ACHN (cell line): ENCODE results near the gene EDNRB.
"Not testable (repeated sequence)": the region's sequence is repeated elsewhere in the genome, so short reads cannot be mapped to it uniquely, and the experiment has no call there.

Experiments used
- DNase-seq: peaks from one replicate; pipeline ENCODE4 v3.0.0-alpha.2; 2015
- in situ Hi-C: cut with HindIII; loops from 2 replicates; pipeline ENCODE4 v1.10.0; 2017; ENCODE audit warnings: low sequenced_read_pairs, low pct_ligation_motif_present, low pct_unique_long_range_greater_than_20kb

EDNRB gene

GRCh38 chr13:77918391-77919245, at the start of gene EDNRB:
Gene EDNRB (minus strand): TSS chr13:77918831. CDS start chr13:77918573, 258 bp downstream.
- in situ Hi-C loops, result no loop called here
- DNase-seq, result peak; percentile 12

GRCh38 chr13:77966671-77967070, 48.0 kb upstream of the EDNRB start:
- in situ Hi-C loops, result no loop called here
- DNase-seq, result no peak

GRCh38 chr13:77952737-77953136, 34.1 kb upstream of the EDNRB start:
- in situ Hi-C loops, result no loop called here
- DNase-seq, result no peak

- in situ Hi-C loops, result no loop called here
- no peak for DNase-seq
Observed at GRCh38 chr13:77952276-77952675, 33.6 kb upstream of the EDNRB start.

- in situ Hi-C loops, result no loop called here
- DNase-seq, result no peak
Observed at GRCh38 chr13:77946522-77946921, 27.9 kb upstream of the EDNRB start.

- DNase-seq, in situ Hi-C loops: not testable (repeated sequence)
Observed at GRCh38 chr13:77935063-77935462, 16.4 kb upstream of the EDNRB start.

DNA sequence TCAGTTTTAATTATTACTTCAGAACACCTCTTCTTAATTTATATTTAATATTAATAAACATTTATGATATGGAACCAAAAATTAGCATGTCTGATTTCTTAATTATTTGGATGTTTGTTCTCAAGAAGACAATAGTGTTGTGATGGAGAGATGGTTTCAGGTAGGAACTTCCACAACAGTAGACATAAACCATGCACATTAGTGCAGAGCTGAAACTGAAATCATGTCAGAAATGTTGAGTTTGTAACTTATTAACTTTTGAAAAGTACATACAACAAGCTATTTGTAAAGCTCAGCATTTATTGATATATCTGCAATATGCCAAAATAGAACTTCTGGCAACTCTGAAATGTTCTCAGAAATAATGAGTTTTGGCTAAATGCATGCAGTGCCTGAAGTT, 11.8 kb upstream of the EDNRB start:
- in situ Hi-C loops, result no loop called here
- DNase-seq, result no peak

GRCh38 chr13:77928909-77929308, 10.3 kb upstream of the EDNRB start:
- no peak for DNase-seq
- in situ Hi-C loops, result no loop called here

DNA sequence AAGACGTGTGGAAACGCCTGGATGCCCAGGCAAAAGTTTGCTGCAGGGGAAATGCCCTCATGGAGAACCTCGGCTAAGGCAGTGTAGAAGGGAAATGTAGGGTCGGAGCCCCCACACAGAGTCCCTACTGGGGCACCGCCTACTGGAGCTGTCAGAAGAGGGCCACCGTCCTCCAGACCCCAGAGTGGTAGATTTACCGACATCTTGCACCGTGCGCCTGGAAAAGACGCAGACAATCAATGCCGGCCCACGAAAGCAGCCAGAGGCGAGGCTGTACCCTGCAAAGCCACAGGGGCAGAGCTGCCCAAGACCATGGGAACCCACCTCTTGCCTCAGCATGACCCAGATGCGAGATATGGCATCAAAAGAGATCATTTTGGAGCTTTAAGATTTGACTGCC, 7.0 kb upstream of the EDNRB start:
- DNase-seq, result no peak
- in situ Hi-C loops, result no loop called here

- in situ Hi-C loops, result no loop called here
- DNase-seq, result no peak
Observed at GRCh38 chr13:77919921-77920294, 1.3 kb upstream of the EDNRB start.

- in situ Hi-C loops, result no loop called here
- no peak for DNase-seq
Observed at GRCh38 chr13:77919246-77919920, 752 bp upstream of the EDNRB start.

DNA sequence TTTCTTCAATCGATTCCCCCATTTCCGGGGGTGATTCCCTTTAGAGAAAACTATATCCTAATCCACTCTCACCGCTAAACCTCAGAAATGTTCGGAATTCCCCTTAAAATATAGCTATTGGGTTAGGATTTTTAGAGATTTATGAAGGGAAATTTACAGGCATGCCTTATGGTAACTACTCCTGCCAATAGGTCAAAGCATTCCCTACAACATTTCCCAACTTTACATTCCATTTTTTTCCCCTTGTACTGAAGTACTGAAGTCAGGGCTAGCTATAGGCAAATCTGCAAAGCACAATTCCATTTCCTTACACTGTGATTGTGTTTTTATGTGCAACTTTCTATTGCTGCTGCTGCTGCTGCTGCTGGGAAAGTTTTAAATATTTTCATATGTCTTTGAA, 2.1 kb downstream of the EDNRB start:
- DNase-seq, result no peak
- in situ Hi-C loops, result no loop called here

DNA sequence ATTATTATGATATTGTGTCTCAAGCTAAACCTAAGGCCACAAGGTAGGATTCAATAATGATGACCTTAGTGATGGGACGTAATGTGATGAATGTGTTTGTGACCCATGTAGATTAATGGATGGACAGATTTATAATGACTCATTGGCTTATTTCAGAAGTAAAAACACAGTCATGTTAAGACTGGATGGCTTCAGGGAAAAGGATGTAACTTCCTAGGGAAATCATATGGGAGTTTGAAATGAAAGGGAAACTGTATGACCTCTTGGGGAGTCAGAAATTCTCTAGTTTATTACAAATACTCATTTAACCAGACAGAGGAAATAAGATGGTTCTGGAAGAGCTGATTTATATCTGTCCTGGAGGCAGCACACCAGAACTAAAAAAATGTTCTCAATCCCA, 2.9 kb downstream of the EDNRB start:
- DNase-seq, result no peak
- in situ Hi-C loops, result no loop called here

GRCh38 chr13:77913003-77913402, 5.6 kb downstream of the EDNRB start:
- in situ Hi-C loops, result no loop called here
- DNase-seq, result no peak

GRCh38 chr13:77911751-77912150, 6.9 kb downstream of the EDNRB start:
- in situ Hi-C loops, result no loop called here
- DNase-seq, result no peak

DNA sequence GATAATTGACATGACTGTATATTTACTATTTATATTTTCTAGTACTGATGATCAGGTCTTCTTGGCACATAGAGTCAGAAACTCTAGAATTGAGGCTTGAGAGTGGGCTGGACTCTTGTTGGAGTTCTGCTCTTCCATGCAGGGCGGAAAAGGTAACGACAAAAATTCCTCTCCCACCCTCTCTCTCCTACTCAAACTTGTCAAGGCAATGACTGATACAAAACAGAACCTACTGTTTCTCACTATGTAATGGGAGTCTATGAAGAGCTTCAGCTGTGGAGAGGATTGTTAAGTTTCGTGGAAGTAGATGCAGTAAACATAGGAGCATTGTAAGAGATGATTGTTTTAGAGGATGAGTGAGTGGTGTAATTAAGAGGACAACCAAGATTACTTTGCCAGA, 8.8 kb downstream of the EDNRB start:
- in situ Hi-C loops, result no loop called here
- DNase-seq, result no peak

- in situ Hi-C loops, result no loop called here
- no peak for DNase-seq
Observed at GRCh38 chr13:77908531-77908930, 10.1 kb downstream of the EDNRB start.

DNA sequence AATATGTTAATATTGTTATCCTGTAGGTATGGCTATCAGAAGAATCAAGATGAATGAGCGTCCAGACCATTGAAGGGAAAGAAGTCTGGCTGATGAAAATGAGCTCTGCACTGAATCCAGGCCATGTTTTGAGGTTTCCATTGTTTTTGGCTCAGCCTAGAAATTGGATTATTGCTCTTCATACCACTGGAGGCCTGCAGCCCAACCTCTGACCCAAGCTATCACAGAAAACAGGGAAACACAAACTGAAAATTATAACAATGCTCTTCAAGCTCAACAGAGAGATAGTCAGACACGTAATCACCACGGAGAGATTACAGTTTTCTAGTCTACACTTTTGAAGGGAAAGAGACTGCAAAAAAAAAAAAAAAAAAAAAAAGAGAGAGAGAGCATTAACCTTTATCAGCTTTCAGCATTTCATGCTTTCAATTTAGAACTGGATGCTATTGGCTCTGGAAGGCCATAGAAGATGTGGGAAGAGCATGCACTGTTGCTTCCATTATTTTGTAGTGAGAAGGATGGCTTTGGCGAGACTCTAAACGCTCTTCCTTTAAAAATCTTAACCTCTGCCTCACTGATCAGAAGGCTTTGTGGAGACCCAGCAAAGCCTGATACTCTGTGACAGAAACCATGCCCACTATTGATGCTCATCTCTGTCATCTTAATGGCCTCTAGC, 10.8 kb downstream of the EDNRB start:
- no peak for DNase-seq
- in situ Hi-C loops, result no loop called here

DNA sequence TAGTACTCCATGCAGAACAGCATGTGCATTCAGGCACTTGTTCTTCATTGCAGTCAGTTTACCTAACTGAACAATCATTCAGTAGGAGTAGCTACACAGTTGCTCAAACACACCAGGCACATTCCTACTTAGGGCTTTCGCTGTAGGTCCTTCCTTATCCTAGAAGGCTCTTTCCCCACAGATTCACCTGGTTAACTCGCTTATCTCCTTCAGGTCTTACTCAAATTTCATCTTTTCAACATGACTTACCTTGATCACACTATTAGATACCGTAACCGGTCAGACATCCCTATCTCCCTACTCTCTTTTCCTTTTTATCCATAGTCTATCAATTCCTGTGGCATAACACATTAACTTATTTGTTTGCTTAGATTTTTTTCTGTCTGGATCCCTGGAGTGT, 14.6 kb downstream of the EDNRB start:
- in situ Hi-C loops, result no loop called here
- DNase-seq, result no peak

DNA sequence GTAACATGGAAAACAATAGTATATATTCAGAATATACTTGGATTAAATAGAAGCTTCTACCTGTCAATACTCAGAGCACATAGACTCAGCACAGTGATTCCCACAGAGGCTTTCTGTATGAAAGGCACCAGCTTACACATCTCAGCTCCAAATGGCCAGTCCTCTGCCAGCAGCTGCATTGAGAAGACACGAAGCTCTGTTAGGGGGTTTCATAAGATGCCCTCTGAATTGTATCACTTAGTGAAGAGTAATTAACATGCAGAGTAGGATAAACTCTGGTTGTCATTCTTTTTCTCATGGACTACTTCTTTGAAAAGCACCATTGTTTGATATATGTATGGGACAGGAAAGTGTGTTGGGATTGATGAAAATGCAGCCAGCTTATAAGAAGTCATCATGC, 15.2 kb downstream of the EDNRB start:
- no peak for DNase-seq
- in situ Hi-C loops, result no loop called here
